HG03460 (cell line): Measurements from ENCODE around the gene IL33.
A peak's percentile ranks its signal among the peaks of the same experiment; 100 is the strongest.

Experiments used
- ATAC-seq: cut with Tn5 transposase; IDR thresholded peaks from one replicate; pipeline ENCODE4 v1.9.1; 2021; ENCODE audit not compliant: unreplicated experiment

The IL33 gene

DNA sequence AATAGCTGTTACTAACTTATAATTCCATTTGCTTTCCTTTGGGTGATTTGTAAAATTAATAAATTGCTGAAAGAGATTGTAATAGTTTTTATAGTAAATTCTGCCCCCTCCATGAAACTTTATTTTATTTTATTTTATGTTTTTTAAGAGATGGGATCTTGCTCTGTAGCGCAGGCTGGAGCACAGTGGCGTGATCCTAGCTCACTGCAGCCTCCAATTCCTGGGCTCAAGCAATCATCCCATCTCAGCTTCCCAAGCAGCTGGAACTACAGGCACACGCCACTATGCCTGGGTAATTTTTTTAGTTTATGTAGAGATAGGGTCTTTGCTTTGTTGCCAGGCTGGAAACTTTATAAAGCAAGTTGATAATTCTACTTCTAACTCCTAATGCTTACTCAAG lies 395 bp downstream of the IL33 start:
- no peak for ATAC-seq

DNA sequence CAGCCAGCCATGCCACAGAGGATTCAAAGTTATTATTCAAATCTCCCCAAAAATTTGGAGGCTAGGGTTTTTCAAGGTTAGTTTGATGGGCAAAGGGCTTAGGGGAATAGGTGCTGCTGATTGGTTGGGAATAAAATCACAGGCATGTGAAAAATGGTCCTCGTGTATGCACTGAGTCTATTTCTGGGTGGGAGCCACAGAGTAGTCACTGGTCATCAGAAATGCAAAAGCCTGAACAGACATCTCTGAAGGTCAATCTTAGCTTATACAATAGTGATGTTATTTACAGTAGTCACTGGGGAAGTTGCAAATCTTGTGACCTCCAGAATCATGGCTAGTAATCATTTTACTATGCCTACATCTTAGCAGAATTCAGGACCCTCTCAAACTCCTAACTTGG lies 1.3 kb downstream of the IL33 start:
- ATAC-seq, result no peak

DNA sequence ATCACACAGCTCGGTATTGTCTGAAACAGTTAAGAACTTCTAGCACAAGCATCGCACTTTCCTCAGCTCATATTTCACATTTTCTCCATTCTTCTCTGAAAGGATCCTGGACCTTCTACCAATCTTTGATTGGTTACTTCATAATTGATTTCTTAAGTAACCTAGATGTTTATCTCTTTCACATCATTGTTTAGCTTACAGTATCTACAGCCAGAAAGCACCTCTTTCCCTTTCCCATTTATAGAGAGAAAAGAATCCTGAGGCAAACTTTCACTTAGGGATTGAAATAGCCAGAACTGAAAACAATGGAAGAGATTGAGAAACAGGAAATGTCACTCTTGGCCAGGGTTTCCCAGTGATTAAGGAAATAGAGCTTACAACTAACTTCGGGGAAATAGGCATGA lies 2.5 kb downstream of the IL33 start:
- no peak for ATAC-seq

DNA sequence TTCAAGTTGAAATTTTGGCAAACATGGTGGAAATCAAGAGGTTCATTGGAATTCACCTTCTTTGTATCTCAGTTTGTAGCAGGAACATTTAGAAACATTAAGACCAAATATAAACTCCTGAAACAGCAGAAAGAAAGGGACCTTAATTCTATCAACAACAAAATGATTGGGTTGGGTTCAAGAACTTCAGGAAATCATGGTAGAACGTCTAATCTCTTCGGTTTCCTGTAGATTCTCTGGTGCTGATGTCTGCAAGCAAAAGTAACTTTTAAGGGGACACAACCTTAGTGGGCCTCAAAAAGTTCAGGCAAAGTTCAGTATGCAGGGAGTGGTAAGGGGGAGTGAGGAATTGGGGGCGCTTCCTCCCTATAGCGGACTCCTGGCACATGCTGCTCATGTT lies 3.4 kb downstream of the IL33 start:
- ATAC-seq, result no peak

DNA sequence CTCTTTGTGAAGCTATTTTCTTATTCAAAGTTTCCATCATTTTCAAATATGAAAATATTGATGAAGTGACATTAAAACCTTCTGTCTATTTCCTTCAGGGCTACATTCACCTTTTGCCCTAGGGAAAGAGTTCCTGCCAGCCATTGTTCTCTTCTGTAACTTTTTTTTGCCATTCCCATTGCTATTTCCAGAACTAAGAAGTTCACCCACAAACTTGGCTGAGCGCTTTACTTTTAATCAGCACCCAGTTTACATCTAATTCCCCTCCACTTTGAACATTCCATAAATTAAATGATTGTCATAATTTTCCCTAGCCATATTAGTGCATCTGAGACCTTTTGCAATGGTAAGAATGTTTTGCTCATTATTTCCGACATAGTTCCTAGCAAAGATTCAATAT lies 4.4 kb downstream of the IL33 start:
- ATAC-seq, result no peak

DNA sequence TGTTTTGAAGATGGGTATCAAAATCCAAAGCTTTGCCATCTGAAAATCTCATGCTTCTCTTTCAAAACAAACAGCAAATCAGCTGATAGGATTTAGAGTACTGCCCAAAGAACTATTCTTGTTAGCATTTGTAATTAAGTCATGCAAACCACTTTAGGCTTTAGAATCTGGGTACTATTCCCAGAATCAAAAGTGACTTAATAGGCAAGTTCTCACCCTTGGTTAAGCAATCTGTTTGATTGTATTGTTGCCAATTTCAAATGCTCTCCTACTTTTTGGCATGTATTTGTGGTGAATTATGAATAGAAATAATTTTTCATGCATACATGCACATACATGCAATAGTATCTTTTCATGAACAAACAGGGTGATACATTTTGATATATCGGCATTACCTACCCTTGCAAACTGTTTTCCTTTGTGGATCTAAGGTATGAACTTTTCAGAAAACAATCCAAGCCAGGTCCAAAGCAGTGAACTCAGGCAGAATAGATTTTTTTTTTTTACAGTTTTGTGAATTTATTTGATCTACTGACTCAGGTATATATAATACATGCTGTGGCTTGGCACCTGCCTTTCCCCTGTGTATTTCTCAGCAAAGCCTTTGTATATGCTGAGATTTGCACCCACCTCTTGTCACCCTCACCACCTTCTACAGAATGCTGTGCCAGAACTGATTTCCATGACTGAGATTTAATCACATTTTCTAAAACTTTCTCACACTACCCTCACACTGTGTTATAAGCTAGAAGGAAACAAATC lies 9.0 kb downstream of the IL33 start:
- no peak for ATAC-seq

DNA sequence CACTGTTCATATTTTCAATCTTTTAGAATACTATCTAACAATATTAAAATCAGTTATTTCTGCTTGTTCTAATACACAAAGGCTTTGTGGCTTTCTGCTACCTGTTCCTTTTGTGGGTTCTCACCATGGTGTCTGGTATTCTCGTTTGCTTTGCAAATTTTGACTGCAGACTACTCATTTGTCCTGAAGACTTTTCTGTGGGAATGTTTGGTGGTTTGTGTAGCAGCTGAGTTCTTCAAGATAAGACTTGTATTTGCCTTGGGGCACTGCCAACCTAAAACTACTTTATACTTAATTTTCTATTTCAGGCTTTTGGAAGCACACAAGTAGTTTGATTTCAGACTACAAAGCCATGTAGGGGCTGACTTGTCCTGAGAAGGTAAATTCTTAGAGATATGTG lies 11.1 kb downstream of the IL33 start:
- no peak for ATAC-seq

DNA sequence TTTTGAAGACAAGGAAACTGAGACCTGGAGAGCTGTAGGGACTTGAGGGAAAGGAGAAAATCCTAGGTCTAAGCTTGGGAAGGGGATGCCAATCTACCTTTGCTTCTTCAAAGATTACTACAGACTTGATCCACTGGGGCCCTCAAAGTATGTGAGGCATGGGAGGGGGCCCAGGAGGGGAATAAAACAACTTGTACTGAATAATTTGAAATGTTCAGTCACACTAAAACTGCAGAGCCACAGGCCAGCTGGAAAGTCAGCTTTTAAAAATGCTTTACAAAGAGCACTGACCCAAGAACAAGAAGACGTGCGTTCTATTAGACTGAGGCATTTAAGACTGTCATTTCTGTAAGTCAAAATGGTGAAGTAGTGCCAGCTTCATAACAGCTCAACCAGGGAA lies 13.6 kb downstream of the IL33 start:
- ATAC-seq, result no peak

DNA sequence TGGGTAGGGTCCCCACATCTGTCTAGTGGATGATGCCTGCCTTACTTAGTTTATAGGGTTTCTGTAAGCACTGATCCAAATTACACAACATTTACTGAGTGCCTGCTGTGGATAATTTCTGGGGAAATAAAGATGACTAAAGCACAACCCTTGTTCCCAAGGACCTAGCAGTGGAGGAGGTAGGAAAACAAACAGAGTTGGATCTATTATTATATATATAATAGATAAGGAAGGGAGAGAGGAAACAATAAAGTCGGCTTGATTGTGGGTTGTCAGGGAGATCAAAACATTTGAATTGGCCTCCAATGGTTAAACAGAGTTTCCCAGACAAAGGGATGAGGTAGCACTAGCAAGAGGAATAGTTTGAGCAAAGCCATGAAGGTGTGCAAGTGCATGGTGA lies 14.0 kb downstream of the IL33 start:
- ATAC-seq, result no peak

DNA sequence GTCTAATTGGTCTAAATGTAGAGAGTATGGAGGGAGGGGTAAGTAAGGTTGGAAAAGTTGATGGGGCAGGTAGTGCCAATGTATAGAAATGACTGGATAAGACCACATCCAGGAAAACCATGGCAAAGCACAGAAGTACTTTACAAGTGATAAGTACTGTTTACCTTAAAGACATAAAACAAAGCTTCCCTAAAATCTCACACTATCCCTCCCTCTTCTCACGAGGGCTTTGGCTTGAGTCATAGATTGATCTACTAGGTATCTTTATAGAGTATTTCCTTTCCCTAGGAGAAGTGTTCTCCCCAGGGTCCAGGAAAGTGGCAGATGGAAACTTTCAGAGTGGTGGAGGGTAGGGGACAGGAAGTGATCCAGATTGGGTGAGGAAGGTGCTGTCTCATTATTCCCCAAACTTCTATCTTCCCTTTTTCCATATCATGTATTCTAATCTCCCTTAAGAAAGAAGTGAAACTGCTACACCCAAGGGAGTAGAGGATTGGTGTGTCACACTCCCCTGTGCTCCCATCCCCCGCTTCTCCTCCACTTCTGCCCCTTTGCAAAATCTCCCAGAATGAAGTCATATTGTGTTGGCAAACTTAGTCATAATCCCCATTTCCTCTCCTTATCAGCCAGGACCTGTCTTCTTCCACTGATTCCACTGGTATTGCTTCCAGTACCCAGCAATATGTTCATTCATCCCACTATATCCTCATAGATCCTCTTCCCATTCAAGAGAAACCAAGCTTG lies 14.6 kb downstream of the IL33 start:
- no peak for ATAC-seq

DNA sequence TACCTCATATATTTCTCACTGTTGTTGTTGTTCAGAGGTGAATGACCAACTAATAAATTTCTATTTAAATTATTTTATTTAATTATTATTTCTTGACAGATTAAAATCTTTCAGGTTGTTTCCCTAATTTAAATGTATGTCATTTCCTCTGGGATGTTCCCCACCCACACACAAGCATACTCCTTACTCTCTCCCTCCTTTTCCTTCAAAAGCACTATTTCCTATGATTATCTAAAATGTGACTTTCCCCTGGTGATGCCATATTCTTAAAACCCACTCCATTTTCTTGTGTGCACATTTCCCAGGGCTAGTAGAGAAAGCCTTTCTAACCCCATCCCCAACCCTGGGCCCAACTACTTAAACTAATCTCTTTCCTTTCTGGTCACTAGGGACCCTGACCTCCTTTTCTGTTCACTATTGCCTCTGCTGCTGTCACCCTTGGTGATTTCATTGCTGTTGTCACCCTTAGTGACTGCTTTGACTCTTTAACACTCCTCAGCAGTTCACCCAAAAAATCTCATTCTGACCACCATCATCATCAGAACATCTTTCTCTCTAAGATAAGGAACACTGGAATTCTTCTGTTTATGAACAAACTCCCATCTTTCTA lies 16.8 kb downstream of the IL33 start:
- no peak for ATAC-seq

DNA sequence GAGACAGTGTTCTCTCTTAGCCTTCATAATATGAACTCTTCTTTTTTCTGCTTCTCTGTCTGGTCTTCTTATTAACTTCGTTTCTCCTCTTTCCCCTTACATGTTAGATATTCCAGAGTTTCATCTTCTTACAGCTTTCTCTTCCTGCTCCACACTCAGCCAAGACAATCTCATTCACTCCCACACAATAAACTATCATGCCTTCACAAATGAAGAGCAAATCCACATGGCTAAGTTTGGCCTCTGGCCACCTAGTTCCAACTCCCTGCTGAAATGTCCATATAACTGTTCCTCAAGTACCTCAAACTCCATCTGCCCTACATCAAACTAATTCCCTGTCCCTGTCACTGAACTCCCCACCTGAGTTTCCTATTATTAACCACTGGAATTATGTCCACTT lies 18.4 kb downstream of the IL33 start:
- ATAC-seq, result no peak

DNA sequence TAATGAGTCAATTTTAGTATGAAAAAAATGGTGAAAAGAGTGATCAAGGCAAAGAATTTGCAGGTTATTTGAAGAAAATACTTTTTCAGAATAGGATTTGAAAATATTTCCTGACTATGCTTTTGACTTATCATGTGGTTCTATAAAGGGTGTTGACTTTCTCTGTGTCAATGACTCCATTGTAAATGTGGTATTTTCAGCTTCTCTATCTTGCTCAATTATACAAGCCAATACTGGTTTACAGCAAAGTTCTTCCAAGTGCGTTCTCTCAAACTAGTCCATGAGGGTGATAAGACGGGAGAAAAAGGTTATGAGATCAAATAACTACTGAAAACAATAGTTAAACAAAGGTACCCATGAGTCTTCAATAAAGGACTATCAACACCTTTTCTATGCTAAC lies 21.7 kb downstream of the IL33 start:
- ATAC-seq, result no peak

DNA sequence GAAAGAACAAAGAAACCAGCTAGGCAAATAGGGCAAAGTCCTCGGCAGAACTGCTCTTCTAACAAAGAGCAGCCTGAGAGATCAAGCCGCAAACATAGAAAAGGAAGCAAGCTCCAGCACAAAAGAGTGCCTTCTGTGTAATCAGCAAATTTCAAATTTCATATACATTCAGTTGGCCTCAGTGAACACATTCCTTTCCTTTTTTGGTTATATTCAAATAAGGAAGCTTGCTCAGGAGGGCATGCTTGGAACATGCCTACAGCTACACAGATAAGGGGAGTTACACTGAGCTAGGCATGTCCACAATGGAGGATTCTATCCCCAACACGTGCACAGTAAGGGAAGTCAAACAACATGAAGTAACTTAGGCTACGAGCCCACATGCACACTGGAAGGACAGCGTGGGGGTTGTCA lies 23.4 kb downstream of the IL33 start:
- ATAC-seq, result no peak

DNA sequence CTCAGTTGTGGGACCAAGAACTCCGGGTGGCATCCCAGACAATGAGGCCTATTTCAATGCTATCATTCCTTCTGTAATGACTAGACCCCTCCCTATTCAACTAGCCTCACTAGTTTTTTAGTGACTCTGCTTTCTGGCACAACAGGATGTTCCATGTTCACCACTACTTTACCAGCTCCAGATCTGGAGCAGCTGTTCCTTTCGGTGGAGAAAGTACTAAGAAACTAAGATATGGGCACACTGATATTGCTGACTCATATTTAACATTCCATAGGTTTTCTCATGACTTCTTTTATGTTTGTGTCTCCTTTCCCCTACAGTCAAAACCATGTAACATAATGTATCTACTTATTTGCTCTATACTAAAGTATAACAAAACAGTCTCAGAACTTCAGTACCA lies 24.1 kb downstream of the IL33 start:
- ATAC-seq, result no peak

DNA sequence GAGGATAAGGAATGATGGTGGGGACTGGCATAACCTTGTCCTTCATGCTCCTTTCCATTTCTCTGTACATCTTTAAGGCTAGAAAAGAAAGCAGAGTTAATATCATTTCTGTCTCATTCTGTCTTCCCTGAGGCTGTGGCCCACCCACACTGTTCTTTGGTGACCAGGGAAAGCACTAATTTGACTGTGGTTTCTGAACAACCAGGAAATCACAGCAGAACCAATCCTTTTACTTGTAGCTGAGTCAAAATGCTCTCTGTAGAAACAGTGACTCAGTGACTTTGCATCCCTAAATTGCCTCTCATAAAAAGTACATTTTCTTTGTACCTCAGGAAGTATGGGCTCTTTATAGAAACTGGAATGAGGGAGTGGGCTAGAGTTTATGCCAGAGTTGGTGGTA lies 28.1 kb downstream of the IL33 start:
- peak; percentile 95 for ATAC-seq

DNA sequence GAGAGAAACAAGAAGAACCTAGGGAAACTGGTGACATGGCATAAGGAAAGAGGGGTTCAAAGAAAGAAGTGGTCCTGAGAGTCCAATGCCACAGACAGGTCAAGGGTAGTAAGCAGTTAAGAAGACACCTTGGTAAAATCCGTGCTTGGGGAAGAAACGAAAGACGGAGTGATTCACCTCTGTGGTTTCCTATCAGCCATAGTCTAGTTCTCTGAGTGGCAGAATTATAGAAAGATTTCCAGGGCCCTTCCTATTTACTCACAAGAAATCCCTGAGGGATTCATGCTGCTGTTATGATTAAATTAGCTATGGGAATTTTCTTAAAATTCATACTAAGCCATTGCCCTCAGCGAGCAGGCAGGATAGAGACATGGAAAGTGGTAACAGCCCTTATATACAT lies 31.7 kb downstream of the IL33 start:
- no peak for ATAC-seq

DNA sequence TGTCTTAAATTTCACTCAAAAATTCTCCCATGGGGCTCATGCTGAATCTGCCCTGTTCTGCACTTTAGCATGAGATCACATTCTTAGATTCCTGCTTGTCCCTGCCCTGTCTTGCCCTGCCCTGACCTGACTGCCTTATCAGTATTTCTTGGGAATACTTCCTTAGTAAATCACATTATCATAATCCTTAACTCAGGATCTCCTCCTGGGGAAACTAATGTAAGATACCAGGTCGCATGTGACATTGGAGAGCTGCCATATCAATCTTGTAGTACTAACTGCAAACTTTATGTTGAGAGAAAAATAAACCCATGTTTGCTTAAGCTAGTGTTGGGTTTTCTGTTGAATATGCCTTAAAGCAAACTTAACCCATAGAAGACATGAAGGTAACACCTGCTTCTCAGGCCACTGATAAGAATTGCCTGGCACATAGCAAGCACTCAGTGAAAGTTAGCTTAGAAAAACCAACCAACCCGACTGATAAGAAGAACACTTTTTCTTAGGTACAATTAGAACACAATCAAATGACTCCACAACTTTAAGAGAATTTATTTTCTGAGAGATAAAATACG lies 53.3 kb downstream of the IL33 start:
- no peak for ATAC-seq

DNA sequence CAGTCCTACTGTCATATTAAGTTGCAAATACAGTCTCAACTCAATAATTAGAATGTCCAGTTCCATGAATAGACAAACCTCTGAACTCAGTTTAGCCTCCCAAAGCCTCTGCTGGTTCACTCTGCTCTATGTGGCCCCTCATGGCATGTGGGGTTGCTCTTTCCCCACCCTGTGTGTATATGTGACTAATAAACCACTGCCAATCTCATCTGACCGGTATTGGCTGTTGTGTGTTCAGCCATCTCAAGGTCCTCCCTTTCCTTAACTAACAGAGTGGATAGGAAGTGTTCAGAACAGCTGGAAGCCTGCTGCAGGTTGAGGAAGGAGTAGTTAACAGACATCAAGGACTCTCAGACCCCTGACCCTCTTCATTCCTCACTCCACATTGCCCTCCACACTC lies 55.3 kb downstream of the IL33 start:
- no peak for ATAC-seq

DNA sequence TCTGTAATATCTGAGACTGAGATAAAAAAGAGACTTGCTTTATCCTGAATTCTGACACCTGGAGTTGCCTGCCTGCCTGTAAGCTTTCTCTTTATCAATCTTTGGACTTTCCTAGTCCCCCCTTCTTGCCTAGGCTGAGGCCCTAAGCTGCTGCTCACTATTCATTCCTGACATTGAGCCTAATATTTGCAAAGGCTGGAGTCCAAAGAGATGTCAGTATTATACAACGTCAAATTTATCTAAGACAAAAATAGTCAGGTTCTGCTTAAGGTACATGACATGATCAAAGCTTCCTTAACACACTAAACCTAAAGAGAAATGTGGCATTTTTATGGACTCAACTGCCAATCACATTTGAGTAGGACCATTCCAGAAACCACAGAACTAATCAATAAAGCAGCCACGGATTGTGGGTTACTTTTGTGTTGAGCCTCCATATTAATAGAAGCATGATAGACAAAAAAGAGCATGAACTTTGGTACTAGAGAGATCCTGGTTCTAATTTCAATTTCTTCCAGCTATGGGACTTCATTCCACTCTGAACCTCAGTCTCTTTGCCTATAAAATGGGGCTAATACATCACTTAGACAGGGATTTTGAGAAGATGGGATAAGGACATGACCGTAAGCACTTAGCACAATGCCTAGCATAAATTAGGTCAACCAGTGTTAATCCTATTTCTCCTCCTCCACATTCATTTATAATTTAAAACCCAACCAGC lies 56.1 kb downstream of the IL33 start:
- no peak for ATAC-seq

DNA sequence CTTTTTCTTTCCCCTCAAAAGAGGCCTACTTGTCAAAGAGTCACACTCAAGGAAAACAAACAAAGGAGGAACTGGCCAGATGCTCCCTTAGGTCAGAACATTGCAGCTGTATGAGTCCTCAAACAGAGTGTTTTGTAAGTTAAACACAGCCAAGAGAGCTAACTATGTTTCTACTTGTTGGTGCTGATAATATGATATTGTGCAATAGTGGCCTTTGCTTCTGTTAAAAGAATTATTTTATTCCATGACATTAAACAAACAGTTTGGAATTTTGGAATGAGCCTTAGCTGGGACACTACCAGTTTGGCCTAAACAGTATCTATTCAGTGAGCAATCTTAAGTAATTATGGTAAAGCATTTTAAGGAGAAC lies 56.6 kb downstream of the IL33 start:
- no peak for ATAC-seq
